Esophagus mucosa (tissue), 1 donor: ENCODE data around the gene TBL1X. TPM values are rescaled to one million over a fixed set of nuclear protein-coding genes. Genes with fewer than 3 reads are reported as not detected.

Experiments used
- ATAC-seq: fragments of 200-7000 bp; cut with Tn5 transposase; one replicate; pipeline ENCODE4 v1.9.1; 2020
- total RNA-seq: library from RNA; stranded (reverse); gene quantifications from one replicate; pipeline ENCODE4 v1.2.4, GENCODE V29; 2023
- donor health status: DM: yes; HTN: yes; CAD: no.

TBL1X gene
- total RNA-seq, 1 donor from 2014 or later = 21.8 TPM

GRCh38 chrX:9676306-9676705 is 211.4 kb downstream of the TBL1X start:
- ATAC-seq = no peak

- ATAC-seq = no peak
Observed at GRCh38 chrX:9676738-9677097, 211.9 kb downstream of the TBL1X start.

GRCh38 chrX:9677098-9677739 is 212.4 kb downstream of the TBL1X start:
- ATAC-seq = peak; percentile 95

- ATAC-seq = no peak
Observed at GRCh38 chrX:9678215-9678965, 213.5 kb downstream of the TBL1X start.

GRCh38 chrX:9681011-9681410 is 216.2 kb downstream of the TBL1X start:
- ATAC-seq = no peak

- peak; percentile 39 for ATAC-seq
Observed at GRCh38 chrX:9681422-9681821, 216.6 kb downstream of the TBL1X start.

- no peak for ATAC-seq
Observed at GRCh38 chrX:9682456-9682855, 217.6 kb downstream of the TBL1X start.

GRCh38 chrX:9682861-9683260 is 218.0 kb downstream of the TBL1X start:
- no peak for ATAC-seq

- no peak for ATAC-seq
Observed at GRCh38 chrX:9683350-9683749, 218.5 kb downstream of the TBL1X start.

- ATAC-seq = no peak
Observed at GRCh38 chrX:9687899-9688298, 223.0 kb downstream of the TBL1X start.

GRCh38 chrX:9688833-9689232 is 224.0 kb downstream of the TBL1X start:
- no peak for ATAC-seq

GRCh38 chrX:9690046-9690445 is 225.2 kb downstream of the TBL1X start:
- ATAC-seq = no peak

- ATAC-seq = no peak
Observed at GRCh38 chrX:9693307-9694001, 228.6 kb downstream of the TBL1X start.

GRCh38 chrX:9698576-9698975 is 233.7 kb downstream of the TBL1X start:
- no peak for ATAC-seq

- ATAC-seq = no peak
Observed at GRCh38 chrX:9700555-9700954, 235.7 kb downstream of the TBL1X start.

- ATAC-seq = no peak
Observed at GRCh38 chrX:9701790-9702189, 236.9 kb downstream of the TBL1X start.

GRCh38 chrX:9703406-9703805 is 238.5 kb downstream of the TBL1X start:
- no peak for ATAC-seq

- no peak for ATAC-seq
Observed at GRCh38 chrX:9704876-9705465, 240.1 kb downstream of the TBL1X start.

GRCh38 chrX:9706421-9706820 is 241.6 kb downstream of the TBL1X start:
- ATAC-seq = no peak

GRCh38 chrX:9707306-9708033 is 242.6 kb downstream of the TBL1X start:
- no peak for ATAC-seq

GRCh38 chrX:9708086-9708485 is 243.2 kb downstream of the TBL1X start:
- ATAC-seq = no peak

GRCh38 chrX:9708923-9709553 is 244.2 kb downstream of the TBL1X start:
- peak; percentile 83 for ATAC-seq
